Activated CD4-positive, alpha-beta memory T cell treated with anti-CD3 and anti-CD28 coated beads for 36 hours (primary cell): ENCODE data around the gene GCDH. TPM values are rescaled to one million over a fixed set of nuclear protein-coding genes. Genes with fewer than 3 reads are reported as not detected.
"Not testable (repeated sequence)": the region's sequence is repeated elsewhere in the genome, so short reads cannot be mapped to it uniquely, and the experiment has no call there.

Experiments used
- CTCF ChIA-PET: fragments of 350-600 bp; sonication (Branson Sonifier 250); formaldehyde crosslinking; loops from one replicate; lab custom pipeline; 2021; ENCODE audit warnings: antibody characterized with exemption, inconsistent platforms; lab: Charles Lee
- POLR2A ChIA-PET: fragments of 350-600 bp; sonication (Branson Sonifier 250); formaldehyde crosslinking; loops from one replicate; lab custom pipeline; 2021; ENCODE audit warnings: antibody characterized with exemption; lab: Charles Lee
- DNase-seq: peaks from one replicate; pipeline ENCODE4 v3.0.0-alpha.2; 2020
- H3K27ac Mint-ChIP-seq: one replicate; pipeline ENCODE4 v1.8.0; 2021; ENCODE audit warnings: mixed read lengths
- H3K27me3 Mint-ChIP-seq: one replicate; pipeline ENCODE4 v1.8.0; 2021; ENCODE audit warnings: mixed read lengths
- H3K36me3 Mint-ChIP-seq: one replicate; pipeline ENCODE4 v1.8.0; 2021; ENCODE audit warnings: mixed read lengths
- H3K4me1 Mint-ChIP-seq: one replicate; pipeline ENCODE4 v1.8.0; 2021; ENCODE audit warnings: low read depth, mixed read lengths
- H3K4me3 Mint-ChIP-seq: one replicate; pipeline ENCODE4 v1.8.0; 2021; ENCODE audit warnings: mild to moderate bottlenecking, mixed read lengths
- H3K9me3 Mint-ChIP-seq: one replicate; pipeline ENCODE4 v1.8.0; 2021; ENCODE audit warnings: mixed read lengths
- intact Hi-C: fragments of 100-400 bp; cut with micrococcal nuclease; formaldehyde crosslinking; loops from one replicate; pipeline ENCODE4 v1.15.1; 2023
- total RNA-seq, 2 experiments: library from RNA; stranded (reverse); gene quantifications; one replicate each; pipeline ENCODE4 v1.2.3, GENCODE V29; 2021

Gene GCDH
- total RNA-seq, 2 experiments from 2014 or later = 33.6 to 34.4 TPM

- intact Hi-C loops = no loop called here
- no peaks in the 10 kb centered on the region for H3K27me3 Mint-ChIP-seq
- ChIA-PET POLR2A (interaction anchor here (0.6 to 1.3 kb wide), 4 partner anchors 22 to 1354 kb away, joined by 3 to 4 read pairs (median 4); partner anchors contain the start of genes GCDH and RNASEH2A), CTCF (interaction anchor here (0.6 to 2.6 kb wide), 5 partner anchors 22 to 1660 kb away, joined by 3 to 12 read pairs (median 5); partner anchors contain the start of gene GCDH)
- peaks cover 11% of the 10 kb centered on the region for H3K4me1 Mint-ChIP-seq
- no peak overlapping the region for H3K4me3 Mint-ChIP-seq
- no peak for DNase-seq
- no peaks in the 10 kb centered on the region for H3K9me3 Mint-ChIP-seq
- H3K27ac Mint-ChIP-seq = no peak overlapping the region
- H3K36me3 Mint-ChIP-seq = no peaks in the 10 kb centered on the region
Measured at GRCh38 chr19:12913011-12913561, 22.1 kb downstream of the GCDH start.

DNA sequence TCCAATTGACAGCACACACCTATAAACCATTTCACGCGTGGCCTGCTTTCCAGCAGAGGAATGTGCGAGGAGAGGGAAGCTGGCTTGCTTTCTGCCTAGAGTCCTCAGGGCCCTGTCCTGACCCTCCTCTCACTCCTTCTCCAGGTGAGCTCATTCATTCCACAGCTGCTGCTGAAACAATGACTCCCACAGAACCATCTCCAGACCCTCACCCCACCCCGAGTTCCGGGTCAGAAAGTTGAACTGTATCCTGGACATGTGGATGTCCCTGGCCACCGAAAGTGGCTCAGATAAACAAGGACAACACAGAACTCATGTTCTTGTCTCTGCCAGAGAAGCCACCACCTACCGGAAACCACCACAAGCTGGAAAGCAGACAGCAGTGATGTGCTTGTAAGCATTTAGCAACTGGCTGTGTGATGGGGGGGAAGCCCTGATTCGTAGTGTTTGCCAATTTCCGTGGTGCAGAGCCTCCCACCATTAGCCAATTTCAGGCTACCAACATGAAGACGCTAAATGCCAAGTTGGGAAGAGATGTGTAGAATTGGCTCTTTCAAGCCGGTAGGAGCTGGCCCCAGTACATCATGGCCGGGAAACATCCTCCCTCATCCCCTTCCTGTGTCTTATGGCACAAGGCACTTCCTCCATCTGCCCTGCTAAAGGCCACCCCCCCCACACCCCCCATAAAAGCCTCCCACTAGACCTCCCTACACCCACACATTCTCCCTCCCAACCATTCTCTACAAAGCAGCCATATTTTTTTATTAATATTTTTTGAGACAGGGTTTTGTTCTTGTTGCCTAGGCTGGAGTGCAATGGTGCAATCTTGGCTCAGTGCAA is 23.1 kb downstream of the GCDH start:
- H3K9me3 Mint-ChIP-seq = peaks cover 3% of the 10 kb centered on the region
- ChIA-PET CTCF (interaction anchor here (0.6 to 2.6 kb wide), 6 partner anchors 23 to 139 kb away, joined by 3 to 12 read pairs (median 5); partner anchors contain the start of gene GCDH), POLR2A (interaction anchor here (1.0 to 1.9 kb wide), 5 partner anchors 16 to 108 kb away, joined by 3 to 5 read pairs (median 4); partner anchors contain the start of genes FARSA, GCDH and RNASEH2A)
- no peak overlapping the region for H3K4me3 Mint-ChIP-seq
- peaks cover under 1% of the 10 kb centered on the region for H3K36me3 Mint-ChIP-seq
- peaks cover 15% of the 10 kb centered on the region for H3K4me1 Mint-ChIP-seq
- peak overlapping the region; percentile 78 for H3K27ac Mint-ChIP-seq
- no peaks in the 10 kb centered on the region for H3K27me3 Mint-ChIP-seq
- peak; percentile 68 for DNase-seq
- intact Hi-C loops = no loop called here

GRCh38 chr19:12915860-12916259 is 24.9 kb downstream of the GCDH start:
- DNase-seq, H3K36me3 Mint-ChIP-seq, H3K4me3 Mint-ChIP-seq, H3K9me3 Mint-ChIP-seq, H3K27me3 Mint-ChIP-seq, H3K27ac Mint-ChIP-seq, intact Hi-C loops: not testable (repeated sequence)
- ChIA-PET CTCF (interaction anchor here (0.8 kb wide), 1 partner anchor 49 kb away, joined by 3 read pairs; no protein-coding TSS in a partner anchor), POLR2A (interaction anchor here (0.6 to 1.9 kb wide), 2 partner anchors 14 to 945 kb away, joined by 4 to 5 read pairs; no protein-coding TSS in a partner anchor)
- H3K4me1 Mint-ChIP-seq = peaks cover 19% of the 10 kb centered on the region

GRCh38 chr19:12918253-12918652 is 27.3 kb downstream of the GCDH start:
- Mint-ChIP-seq H3K4me3 (peak overlapping the region; percentile 54), H3K9me3 (peaks cover 5% of the 10 kb centered on the region), H3K27ac (peak overlapping the region; percentile 80), H3K36me3 (peaks cover 12% of the 10 kb centered on the region), H3K4me1 (peaks cover 17% of the 10 kb centered on the region), H3K27me3 (no peaks in the 10 kb centered on the region)
- no peak for DNase-seq
- intact Hi-C loops = no loop called here
- CTCF ChIA-PET = interaction anchor here (1.0 kb wide), 1 partner anchor 28 kb away, joined by 3 read pairs; the partner anchor contains the start of gene GCDH
- POLR2A ChIA-PET = no interaction called here

- ChIA-PET POLR2A (interaction anchor here (1.1 kb wide), 1 partner anchor 12 kb away, joined by 4 read pairs; no protein-coding TSS in a partner anchor), CTCF (interaction anchor here (1.1 to 1.5 kb wide), 2 partner anchors 44 to 155 kb away, joined by 3 read pairs; no protein-coding TSS in a partner anchor)
- no peak overlapping the region for H3K27ac Mint-ChIP-seq
- H3K36me3 Mint-ChIP-seq = peaks cover 26% of the 10 kb centered on the region
- no peak overlapping the region for H3K4me3 Mint-ChIP-seq
- H3K4me1 Mint-ChIP-seq = peaks cover 7% of the 10 kb centered on the region
- H3K9me3 Mint-ChIP-seq = peaks cover 5% of the 10 kb centered on the region
- DNase-seq = no peak
- intact Hi-C loops = no loop called here
- no peaks in the 10 kb centered on the region for H3K27me3 Mint-ChIP-seq
Measured at GRCh38 chr19:12921047-12921446, 30.1 kb downstream of the GCDH start.

GRCh38 chr19:12922959-12923358 is 32.0 kb downstream of the GCDH start:
- Mint-ChIP-seq H3K4me1 (peaks cover 7% of the 10 kb centered on the region), H3K9me3 (peaks cover 5% of the 10 kb centered on the region), H3K36me3 (peaks cover 37% of the 10 kb centered on the region), H3K27me3 (no peaks in the 10 kb centered on the region), H3K4me3 (no peak overlapping the region), H3K27ac (no peak overlapping the region)
- CTCF ChIA-PET = no interaction called here
- DNase-seq = no peak
- POLR2A ChIA-PET = no interaction called here
- intact Hi-C loops = no loop called here

DNA sequence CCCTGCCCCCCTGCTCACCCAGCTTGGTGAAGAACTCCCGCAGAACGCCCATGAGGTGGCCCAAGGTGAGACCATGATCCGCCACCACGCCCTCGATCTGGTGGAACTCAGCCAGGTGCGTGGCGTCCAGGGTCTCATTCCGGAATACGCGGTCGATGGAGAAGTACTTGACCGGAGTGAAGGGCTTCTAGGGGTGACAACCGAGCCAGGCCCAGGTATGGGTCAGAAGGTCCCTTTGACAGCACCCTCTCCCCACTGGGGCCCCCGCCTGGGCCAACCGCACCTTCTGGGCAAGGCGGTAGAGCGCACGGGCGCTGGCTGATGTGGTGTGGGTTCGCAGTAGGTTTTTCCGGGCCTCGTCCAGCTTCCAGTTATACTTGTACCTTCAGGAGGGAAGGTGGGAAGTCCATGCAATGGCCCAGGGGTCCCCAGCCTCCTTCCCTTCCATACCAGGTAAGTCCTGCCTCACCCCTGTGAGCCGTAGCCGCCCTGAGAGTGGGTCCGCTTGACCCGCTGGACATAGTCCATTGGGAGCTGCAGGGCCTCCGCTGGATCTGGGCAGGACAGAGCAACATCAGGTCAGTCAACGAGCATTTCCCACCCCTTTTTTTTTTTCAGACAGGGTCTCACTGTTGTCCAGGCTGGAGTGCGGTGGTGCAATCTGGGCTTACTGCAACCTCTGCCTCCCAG is 33.8 kb downstream of the GCDH start:
- H3K9me3 Mint-ChIP-seq = no peaks in the 10 kb centered on the region
- H3K27ac Mint-ChIP-seq = no peak overlapping the region
- CTCF ChIA-PET = interaction anchor here (0.6 kb wide), 1 partner anchor 100 kb away, joined by 4 read pairs; no protein-coding TSS in a partner anchor
- H3K4me1 Mint-ChIP-seq = peaks cover 2% of the 10 kb centered on the region
- H3K27me3 Mint-ChIP-seq = no peaks in the 10 kb centered on the region
- DNase-seq = no peak
- POLR2A ChIA-PET = no interaction called here
- intact Hi-C loops = no loop called here
- no peak overlapping the region for H3K4me3 Mint-ChIP-seq
- H3K36me3 Mint-ChIP-seq = peaks cover 48% of the 10 kb centered on the region

DNA sequence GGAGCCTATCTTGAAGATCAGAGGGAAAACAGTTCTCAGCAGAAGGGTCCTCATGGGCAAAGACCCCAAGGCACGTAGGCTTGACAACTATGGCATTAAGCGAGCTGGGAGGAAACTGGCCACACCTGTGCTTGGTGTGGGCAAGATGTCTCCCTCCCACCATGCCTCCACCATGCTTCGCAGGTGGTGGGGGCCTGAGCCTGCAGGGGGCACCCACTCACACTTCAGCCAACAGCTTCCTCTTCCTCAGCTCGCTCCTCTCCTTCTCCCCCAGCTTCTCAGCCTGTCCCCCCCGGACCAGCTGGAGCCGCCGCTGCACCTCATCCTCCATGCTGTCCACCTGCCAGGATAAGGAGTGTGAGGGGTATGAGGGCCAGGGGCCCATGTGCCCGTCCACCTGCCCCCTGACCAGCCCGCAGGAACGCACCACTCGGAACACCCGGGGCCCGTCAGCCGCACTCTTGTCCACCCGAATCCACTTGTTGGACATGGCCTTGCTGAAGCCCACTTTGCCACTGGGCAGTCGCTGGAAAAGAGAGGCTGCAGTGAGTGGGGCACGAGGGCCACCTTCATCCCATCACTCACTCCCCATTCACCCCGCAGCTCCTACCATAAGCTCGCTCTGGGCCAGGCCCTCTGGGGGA is 39.2 kb downstream of the GCDH start:
- no peaks in the 10 kb centered on the region for H3K9me3 Mint-ChIP-seq
- H3K27ac Mint-ChIP-seq = no peak overlapping the region
- DNase-seq = no peak
- ChIA-PET POLR2A (interaction anchor here (0.8 kb wide), 1 partner anchor 15 kb away, joined by 5 read pairs; no protein-coding TSS in a partner anchor), CTCF (no interaction called here)
- H3K36me3 Mint-ChIP-seq = peaks cover 43% of the 10 kb centered on the region
- no peak overlapping the region for H3K4me3 Mint-ChIP-seq
- intact Hi-C loops = no loop called here
- no peaks in the 10 kb centered on the region for H3K27me3 Mint-ChIP-seq
- peaks cover 23% of the 10 kb centered on the region for H3K4me1 Mint-ChIP-seq

DNA sequence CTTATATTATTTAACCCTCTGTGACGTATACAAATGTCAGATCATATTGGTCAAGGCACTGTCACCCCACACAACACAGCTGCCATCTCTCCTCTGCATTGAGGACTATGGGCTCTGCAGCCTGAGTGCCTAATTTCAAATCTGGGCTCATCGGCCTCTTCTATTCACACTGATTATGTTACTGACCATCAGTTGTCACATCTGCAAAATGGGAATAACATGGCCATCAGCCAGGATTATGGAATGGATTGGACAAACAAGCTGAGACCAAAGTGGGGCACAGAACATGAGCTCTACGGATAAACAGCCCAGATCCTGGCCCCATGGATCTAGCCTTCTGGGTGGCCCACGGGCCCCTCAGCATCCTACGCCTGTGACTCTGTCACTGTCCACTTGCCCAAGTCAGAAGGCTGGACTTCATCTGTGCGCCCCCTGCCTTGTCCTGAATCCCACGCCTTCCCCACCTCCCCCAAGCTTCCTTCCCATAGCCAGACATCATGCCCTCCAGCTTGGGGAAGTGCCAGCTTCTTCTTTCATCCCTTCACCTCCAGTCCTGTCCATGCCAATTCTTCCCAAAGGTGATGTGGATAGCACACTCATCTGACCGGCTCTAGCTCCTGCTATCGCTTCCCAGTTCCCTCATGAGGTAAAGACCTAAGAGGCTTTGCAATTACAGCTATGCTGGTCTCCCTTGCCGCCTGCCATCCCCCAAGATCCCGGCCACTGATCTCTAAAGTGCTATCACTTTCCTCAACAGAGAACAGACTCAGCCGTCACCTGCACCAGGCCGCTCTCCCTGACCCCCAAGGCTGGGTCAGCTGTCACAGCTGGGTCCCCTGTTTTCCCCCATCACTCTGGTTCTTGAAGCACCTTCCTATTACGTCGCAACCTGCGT is 41.7 kb downstream of the GCDH start:
- peak overlapping the region; percentile 96 for H3K4me3 Mint-ChIP-seq
- peaks cover 28% of the 10 kb centered on the region for H3K4me1 Mint-ChIP-seq
- ChIA-PET POLR2A (interaction anchor here (0.7 to 2.2 kb wide), 11 partner anchors 11 to 210 kb away, joined by 3 to 14 read pairs (median 3); partner anchors contain the start of genes KLF1 and SYCE2), CTCF (interaction anchor here (0.6 to 2.7 kb wide), 13 partner anchors 13 to 175 kb away, joined by 3 to 21 read pairs (median 3); partner anchors contain the start of gene RAD23A)
- H3K9me3 Mint-ChIP-seq = no peaks in the 10 kb centered on the region
- peak overlapping the region; percentile 82 for H3K27ac Mint-ChIP-seq
- intact Hi-C loops = loop anchor here (2.0 kb wide), 1 partner anchor 32 kb away; no protein-coding TSS in a partner anchor
- no peaks in the 10 kb centered on the region for H3K27me3 Mint-ChIP-seq
- no peak for DNase-seq
- peaks cover 32% of the 10 kb centered on the region for H3K36me3 Mint-ChIP-seq
